OCI-LY7 (cell line): ENCODE data around the gene E2F6.

ENCODE experiments used
- EZH2phosphoT487 ChIP-seq: fragments of 200-600 bp; sonication (generic); IDR thresholded peaks from 2 replicates; pipeline ENCODE4 v1.6.1; 2018; ENCODE audit warnings: low read depth, borderline replicate concordance, mild to moderate bottlenecking, mixed run types, antibody characterized with exemption, low read length, moderate library complexity, mixed read lengths
- TF ChIP-seq, protein P1 (sequence below): fragments of 200-600 bp; sonication (generic); conservative IDR thresholded peaks from 2 replicates; pipeline ENCODE4 v1.5.1; 2014; ENCODE audit warnings: mild to moderate bottlenecking, antibody characterized with exemption, low read length, moderate library complexity, mixed read lengths

GRCh38 chr2:11491348-11491933 lies 25.5 kb upstream of the E2F6 start:
- TF ChIP-seq, protein P1, sequence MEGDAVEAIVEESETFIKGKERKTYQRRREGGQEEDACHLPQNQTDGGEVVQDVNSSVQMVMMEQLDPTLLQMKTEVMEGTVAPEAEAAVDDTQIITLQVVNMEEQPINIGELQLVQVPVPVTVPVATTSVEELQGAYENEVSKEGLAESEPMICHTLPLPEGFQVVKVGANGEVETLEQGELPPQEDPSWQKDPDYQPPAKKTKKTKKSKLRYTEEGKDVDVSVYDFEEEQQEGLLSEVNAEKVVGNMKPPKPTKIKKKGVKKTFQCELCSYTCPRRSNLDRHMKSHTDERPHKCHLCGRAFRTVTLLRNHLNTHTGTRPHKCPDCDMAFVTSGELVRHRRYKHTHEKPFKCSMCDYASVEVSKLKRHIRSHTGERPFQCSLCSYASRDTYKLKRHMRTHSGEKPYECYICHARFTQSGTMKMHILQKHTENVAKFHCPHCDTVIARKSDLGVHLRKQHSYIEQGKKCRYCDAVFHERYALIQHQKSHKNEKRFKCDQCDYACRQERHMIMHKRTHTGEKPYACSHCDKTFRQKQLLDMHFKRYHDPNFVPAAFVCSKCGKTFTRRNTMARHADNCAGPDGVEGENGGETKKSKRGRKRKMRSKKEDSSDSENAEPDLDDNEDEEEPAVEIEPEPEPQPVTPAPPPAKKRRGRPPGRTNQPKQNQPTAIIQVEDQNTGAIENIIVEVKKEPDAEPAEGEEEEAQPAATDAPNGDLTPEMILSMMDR, result no peak
- no peak for TF ChIP-seq EZH2phosphoT487
